KMS-11 (cell line): ENCODE results near the gene BRSK2.

Source experiments
- H2AFZ ChIP-seq: fragments of 200-600 bp; sonication (generic); 2 replicates; pipeline ENCODE4 v1.6.1; 2016; ENCODE audit warnings: antibody characterized with exemption, mixed run types, low read depth
- H3K27ac ChIP-seq: fragments of 200-600 bp; sonication (generic); 2 replicates; pipeline ENCODE4 v1.6.1; 2016; ENCODE audit warnings: mild to moderate bottlenecking, mixed run types
- H3K27me3 ChIP-seq: fragments of 200-600 bp; sonication (generic); 2 replicates; pipeline ENCODE4 v1.6.1; 2017; ENCODE audit warnings: mild to moderate bottlenecking, low read depth, mixed run types, moderate library complexity; ENCODE audit not compliant: insufficient read depth
- H3K36me3 ChIP-seq: fragments of 200-600 bp; sonication (generic); 2 replicates; pipeline ENCODE4 v1.6.1; 2017; ENCODE audit warnings: mild to moderate bottlenecking, mixed run types; ENCODE audit not compliant: insufficient read depth
- H3K4me1 ChIP-seq: fragments of 200-600 bp; sonication (generic); 2 replicates; pipeline ENCODE4 v1.6.1; 2016; ENCODE audit warnings: mild to moderate bottlenecking, low read depth, mixed run types; ENCODE audit not compliant: poor library complexity, severe bottlenecking
- H3K4me2 ChIP-seq: fragments of 200-600 bp; sonication (generic); 2 replicates; pipeline ENCODE4 v1.7.0; 2016; ENCODE audit warnings: mild to moderate bottlenecking, mixed run types
- H3K4me3 ChIP-seq: fragments of 200-600 bp; sonication (generic); IDR thresholded peaks from 2 replicates; pipeline ENCODE4 v1.6.1; 2017; ENCODE audit warnings: low read depth, low read length, mixed read lengths; ENCODE audit not compliant: insufficient read depth
- H3K79me2 ChIP-seq: fragments of 200-600 bp; sonication (generic); 2 replicates; pipeline ENCODE4 v1.6.1; 2016; ENCODE audit warnings: low read depth, mixed run types; ENCODE audit not compliant: insufficient read depth
- H3K9ac ChIP-seq: fragments of 200-600 bp; sonication (generic); 2 replicates; pipeline ENCODE4 v1.6.1; 2016; ENCODE audit warnings: mild to moderate bottlenecking, mixed run types
- H4K20me1 ChIP-seq: fragments of 200-600 bp; sonication (generic); 2 replicates; pipeline ENCODE4 v1.6.1; 2016; ENCODE audit warnings: mild to moderate bottlenecking, mixed run types; ENCODE audit not compliant: insufficient read depth
- TF ChIP-seq, protein P1 (sequence below): fragments of 200-600 bp; sonication (generic); conservative IDR thresholded peaks from 2 replicates; pipeline ENCODE4 v1.6.1; 2017; ENCODE audit warnings: low read depth, mild to moderate bottlenecking, antibody characterized with exemption, low read length, moderate library complexity, mixed read lengths

Gene BRSK2

DNA sequence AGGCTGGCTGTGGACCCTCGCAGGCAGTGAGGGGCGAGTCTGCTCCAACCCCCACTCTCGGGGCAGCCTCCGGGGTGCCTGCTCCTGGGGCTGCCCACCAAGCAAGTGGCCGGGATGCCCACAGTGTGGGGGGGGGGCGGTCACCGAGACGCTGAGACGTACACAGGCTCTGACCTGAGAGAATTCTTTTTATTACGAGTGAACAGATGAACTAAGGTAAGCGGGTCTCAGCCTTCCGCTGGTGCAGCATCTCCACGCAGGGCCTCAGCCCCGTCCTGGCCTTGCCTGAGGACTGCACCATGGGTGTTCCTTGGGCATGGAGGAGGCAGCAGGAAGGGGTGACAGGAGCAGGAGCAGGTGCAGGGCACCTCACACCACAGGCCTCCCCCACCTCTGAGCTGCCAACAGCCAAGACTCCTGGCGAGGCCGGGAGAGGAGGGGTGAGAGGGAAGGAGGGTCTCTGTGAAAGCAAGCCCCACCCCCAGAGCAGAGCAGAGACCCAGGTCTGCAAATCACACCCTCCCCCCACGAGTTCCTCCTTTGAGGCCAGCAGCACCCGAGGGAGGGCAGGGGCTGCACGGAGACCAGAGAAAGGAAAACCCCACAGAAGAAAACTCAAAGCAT lies 79.7 kb downstream of the BRSK2 start:
- H3K79me2 ChIP-seq = no peaks in the 10 kb centered on the region
- H3K4me2 ChIP-seq = no peak overlapping the region
- H3K9ac ChIP-seq = no peak overlapping the region
- TF ChIP-seq, protein P1, sequence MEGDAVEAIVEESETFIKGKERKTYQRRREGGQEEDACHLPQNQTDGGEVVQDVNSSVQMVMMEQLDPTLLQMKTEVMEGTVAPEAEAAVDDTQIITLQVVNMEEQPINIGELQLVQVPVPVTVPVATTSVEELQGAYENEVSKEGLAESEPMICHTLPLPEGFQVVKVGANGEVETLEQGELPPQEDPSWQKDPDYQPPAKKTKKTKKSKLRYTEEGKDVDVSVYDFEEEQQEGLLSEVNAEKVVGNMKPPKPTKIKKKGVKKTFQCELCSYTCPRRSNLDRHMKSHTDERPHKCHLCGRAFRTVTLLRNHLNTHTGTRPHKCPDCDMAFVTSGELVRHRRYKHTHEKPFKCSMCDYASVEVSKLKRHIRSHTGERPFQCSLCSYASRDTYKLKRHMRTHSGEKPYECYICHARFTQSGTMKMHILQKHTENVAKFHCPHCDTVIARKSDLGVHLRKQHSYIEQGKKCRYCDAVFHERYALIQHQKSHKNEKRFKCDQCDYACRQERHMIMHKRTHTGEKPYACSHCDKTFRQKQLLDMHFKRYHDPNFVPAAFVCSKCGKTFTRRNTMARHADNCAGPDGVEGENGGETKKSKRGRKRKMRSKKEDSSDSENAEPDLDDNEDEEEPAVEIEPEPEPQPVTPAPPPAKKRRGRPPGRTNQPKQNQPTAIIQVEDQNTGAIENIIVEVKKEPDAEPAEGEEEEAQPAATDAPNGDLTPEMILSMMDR = no peak
- H3K27me3 ChIP-seq = no peaks in the 10 kb centered on the region
- no peaks in the 10 kb centered on the region for H3K36me3 ChIP-seq
- no peaks in the 10 kb centered on the region for H4K20me1 ChIP-seq
- no peak overlapping the region for H2AFZ ChIP-seq
- H3K27ac ChIP-seq = no peak overlapping the region
- H3K4me1 ChIP-seq = no peaks in the 10 kb centered on the region
- no peak overlapping the region for H3K4me3 ChIP-seq

DNA sequence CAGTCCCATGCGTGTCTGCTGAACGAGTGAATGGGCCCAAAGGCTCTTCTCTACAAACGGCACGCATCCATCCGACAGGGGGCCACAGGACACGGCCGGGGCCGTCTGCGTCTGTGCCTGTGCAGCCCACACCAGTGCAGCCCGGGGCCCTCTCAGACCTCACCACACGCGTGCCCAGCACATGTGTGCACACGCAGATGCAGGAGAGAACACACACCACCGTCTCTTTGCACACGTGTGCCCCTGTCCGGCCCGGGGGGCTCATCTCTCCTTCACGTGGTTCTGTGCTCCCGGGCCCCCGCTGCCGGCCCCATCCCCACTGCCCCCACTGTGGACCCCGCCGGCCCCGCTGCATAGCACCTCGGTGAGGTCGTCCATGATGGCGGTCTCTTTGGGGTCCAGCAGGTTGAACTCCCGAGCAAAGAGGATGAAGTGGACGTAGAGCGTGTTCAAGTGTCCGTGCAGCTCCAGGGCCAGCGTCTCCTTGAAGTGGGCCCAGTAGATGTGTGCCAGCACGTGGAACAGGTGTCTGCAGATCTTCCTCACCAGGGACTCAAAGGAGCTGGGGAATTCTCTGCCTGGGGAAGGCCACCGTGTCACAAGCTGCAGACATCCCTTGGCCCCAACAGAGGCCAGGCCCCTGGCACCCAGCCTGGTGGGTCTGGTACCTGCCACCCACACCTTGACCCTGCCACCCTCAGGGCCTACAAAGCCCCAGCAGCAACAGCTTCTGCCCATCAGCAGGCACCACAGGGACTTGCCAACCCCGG lies 80.4 kb downstream of the BRSK2 start:
- H3K27me3 ChIP-seq = no peaks in the 10 kb centered on the region
- no peaks in the 10 kb centered on the region for H3K36me3 ChIP-seq
- no peak overlapping the region for H3K4me3 ChIP-seq
- no peak overlapping the region for H3K4me2 ChIP-seq
- TF ChIP-seq, protein P1 = no peak
- no peak overlapping the region for H3K27ac ChIP-seq
- no peaks in the 10 kb centered on the region for H3K79me2 ChIP-seq
- H2AFZ ChIP-seq = no peak overlapping the region
- H3K9ac ChIP-seq = no peak overlapping the region
- H4K20me1 ChIP-seq = no peaks in the 10 kb centered on the region
- H3K4me1 ChIP-seq = no peaks in the 10 kb centered on the region

DNA sequence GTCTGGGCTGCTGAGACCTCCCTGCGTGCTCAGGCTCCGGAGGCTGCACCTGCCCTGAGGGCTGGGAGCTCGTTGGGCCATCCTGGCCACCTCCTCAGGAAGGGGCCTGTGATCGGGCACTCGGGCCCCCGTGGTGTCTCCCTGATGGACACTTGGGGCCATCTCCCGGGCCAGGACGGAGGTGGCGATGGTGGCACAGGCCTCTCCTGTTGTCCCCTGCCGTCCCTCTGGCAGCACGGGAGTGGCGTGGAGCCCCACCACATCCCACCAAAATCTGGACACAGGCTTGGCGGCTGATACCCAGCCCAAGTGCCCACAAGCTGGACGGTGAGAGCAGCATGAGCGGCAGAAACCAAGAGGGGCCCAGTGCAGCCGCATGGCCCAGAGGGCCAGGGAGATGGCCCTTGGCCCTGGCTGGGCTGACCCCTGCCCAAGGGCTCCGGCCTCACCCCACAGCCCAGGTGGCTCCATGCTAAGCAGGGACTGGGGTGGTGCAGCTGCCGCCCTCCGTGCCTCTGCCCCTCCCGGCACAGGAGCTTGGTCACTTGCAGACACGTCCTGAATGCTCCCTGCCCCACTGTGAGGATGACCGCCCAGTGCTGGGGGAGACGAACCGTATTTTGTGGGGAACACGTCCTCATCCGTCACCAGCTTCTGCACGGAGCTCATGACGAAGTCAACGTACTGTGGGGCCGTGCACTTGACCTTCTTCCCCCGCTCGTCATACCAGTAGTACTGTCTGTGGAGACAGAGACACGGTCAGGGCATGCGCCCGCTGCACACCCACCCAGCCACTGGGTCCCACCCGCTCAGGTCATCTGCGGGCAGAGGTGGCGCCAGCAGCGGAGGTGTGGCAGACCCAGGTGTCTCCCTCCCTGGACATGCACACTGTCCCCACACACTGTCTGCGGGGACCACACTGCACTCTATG lies 81.2 kb downstream of the BRSK2 start:
- no peak overlapping the region for H3K27ac ChIP-seq
- no peak overlapping the region for H3K4me2 ChIP-seq
- H4K20me1 ChIP-seq = no peaks in the 10 kb centered on the region
- H3K4me1 ChIP-seq = no peaks in the 10 kb centered on the region
- H3K27me3 ChIP-seq = no peaks in the 10 kb centered on the region
- no peak overlapping the region for H3K4me3 ChIP-seq
- no peak overlapping the region for H2AFZ ChIP-seq
- H3K36me3 ChIP-seq = no peaks in the 10 kb centered on the region
- TF ChIP-seq, protein P1 = no peak
- no peak overlapping the region for H3K9ac ChIP-seq
- H3K79me2 ChIP-seq = no peaks in the 10 kb centered on the region

DNA sequence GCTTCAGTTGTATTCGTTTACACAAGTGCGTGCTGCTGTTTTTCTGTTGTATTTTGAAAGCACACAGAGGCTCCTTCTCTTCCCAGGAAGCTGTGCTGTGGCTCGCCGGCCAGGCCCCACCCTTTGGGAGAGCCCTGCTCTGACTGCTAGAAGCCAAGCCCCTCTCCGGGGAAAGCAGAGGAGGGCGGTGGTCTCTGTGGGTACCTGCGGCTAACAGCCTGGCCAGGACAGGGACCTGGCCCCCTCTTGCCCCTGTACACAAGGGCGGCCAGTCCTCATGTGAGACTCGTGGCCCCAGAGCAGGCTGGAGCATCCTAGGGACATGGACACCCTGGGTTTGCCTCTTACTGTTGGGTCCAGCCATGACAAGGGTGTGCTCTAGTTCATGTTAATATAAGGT lies 82.0 kb downstream of the BRSK2 start:
- Histone ChIP-seq H4K20me1 (no peaks in the 10 kb centered on the region), H2AFZ (no peak overlapping the region), H3K4me1 (no peaks in the 10 kb centered on the region), H3K27me3 (no peaks in the 10 kb centered on the region), H3K27ac (no peak overlapping the region), H3K4me3 (no peak overlapping the region), H3K36me3 (no peaks in the 10 kb centered on the region), H3K79me2 (no peaks in the 10 kb centered on the region), H3K9ac (no peak overlapping the region), H3K4me2 (no peak overlapping the region)
- TF ChIP-seq, protein P1 = no peak
